ENCODE measurements around the gene GRAMD4. TPM values are rescaled to one million over a fixed set of nuclear protein-coding genes. Genes with fewer than 3 reads are reported as not detected.

GRAMD4 gene
- polyA plus RNA-seq, 3 donors = 9.5 to 33.3 (median 12.6) TPM

DNA sequence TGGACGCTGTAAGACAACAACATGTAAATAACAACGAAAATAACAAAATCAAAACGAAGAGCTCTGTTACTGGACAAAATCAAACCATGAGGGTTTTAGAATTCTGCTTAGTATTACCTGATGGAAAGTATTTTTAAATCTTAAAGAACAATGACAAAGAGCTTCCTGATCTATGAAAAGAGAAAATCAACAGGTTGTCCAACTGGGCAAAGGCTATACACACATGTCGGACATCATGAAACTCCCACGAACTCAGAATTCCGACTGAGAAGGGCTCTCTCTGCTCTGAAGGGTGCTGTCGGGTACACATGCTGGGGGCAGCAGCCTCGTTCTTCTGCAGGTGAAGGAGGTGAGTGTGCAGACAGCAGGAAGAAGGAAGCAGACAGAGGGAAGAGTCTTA, 92.1 kb downstream of the GRAMD4 start:
- peaks cover 75 to 99% of the 10 kb centered on the region in 2 donors for H3K36me3 ChIP-seq (replicated peaks in 1 of 2; ENCODE audit: control insufficient read depth in 1 of 2, insufficient read depth in 2 of 2, low read length in 2 of 2)
- H3K36me3 Mint-ChIP-seq = peaks cover 80 to 98% of the 10 kb centered on the region in 2 donors
- H3K27ac Mint-ChIP-seq = peak overlapping the region in 2 of 7 donors; percentile 60 to 68
- H3K27me3 Mint-ChIP-seq (ENCODE audit: low read depth in 3 of 3) = peaks cover 0 to 2% (median 0%) of the 10 kb centered on the region in 3 donors
- no peak overlapping the region for H2AFZ ChIP-seq (ENCODE audit: insufficient read depth, low read depth, low read length, poor library complexity, severe bottlenecking)
- no peak overlapping the region for H3K9ac ChIP-seq (ENCODE audit: insufficient read depth, low read length, poor library complexity, severe bottlenecking)
- DNase-seq = no peak
- intact Hi-C loops (cut with micrococcal nuclease) = no loop called here
- TF ChIP-seq, protein P1, sequence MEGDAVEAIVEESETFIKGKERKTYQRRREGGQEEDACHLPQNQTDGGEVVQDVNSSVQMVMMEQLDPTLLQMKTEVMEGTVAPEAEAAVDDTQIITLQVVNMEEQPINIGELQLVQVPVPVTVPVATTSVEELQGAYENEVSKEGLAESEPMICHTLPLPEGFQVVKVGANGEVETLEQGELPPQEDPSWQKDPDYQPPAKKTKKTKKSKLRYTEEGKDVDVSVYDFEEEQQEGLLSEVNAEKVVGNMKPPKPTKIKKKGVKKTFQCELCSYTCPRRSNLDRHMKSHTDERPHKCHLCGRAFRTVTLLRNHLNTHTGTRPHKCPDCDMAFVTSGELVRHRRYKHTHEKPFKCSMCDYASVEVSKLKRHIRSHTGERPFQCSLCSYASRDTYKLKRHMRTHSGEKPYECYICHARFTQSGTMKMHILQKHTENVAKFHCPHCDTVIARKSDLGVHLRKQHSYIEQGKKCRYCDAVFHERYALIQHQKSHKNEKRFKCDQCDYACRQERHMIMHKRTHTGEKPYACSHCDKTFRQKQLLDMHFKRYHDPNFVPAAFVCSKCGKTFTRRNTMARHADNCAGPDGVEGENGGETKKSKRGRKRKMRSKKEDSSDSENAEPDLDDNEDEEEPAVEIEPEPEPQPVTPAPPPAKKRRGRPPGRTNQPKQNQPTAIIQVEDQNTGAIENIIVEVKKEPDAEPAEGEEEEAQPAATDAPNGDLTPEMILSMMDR (IDR thresholded peaks at IDR 0.05) = no peak
- no peak overlapping the region for H3K4me2 ChIP-seq (replicated peaks; ENCODE audit: extremely low read depth, low read length, poor library complexity, severe bottlenecking)
- H3K9me3 Mint-ChIP-seq = no peaks in the 10 kb centered on the region
- peaks cover 79% of the 10 kb centered on the region for H4K20me1 ChIP-seq (ENCODE audit: insufficient read depth, low read length)
- whole genome bisulfite sequencing (ENCODE audit: insufficient coverage) = 100% methylated on average over 5 of the region's 8 CpGs
- H3K4me1 ChIP-seq (ENCODE audit: control insufficient read depth in 1 of 2, insufficient read depth in 2 of 2, low read length in 2 of 2) = no peaks in the 10 kb centered on the region
- H3K9me3 ChIP-seq (replicated peaks in 1 of 2; ENCODE audit: control insufficient read depth in 1 of 2, insufficient read depth in 1 of 2, low read length in 2 of 2) = no peaks in the 10 kb centered on the region
- peaks cover 23% of the 10 kb centered on the region for H3K79me2 ChIP-seq (ENCODE audit: insufficient read depth, low read length)
- no peak overlapping the region for H3K4me3 Mint-ChIP-seq
- H3K4me3 ChIP-seq (replicated peaks in 1 of 3; ENCODE audit: low read depth in 2 of 3, low read length in 3 of 3) = no peak overlapping the region
- H3K27me3 ChIP-seq (ENCODE audit: control insufficient read depth in 2 of 2, insufficient read depth in 2 of 2, low read length in 2 of 2) = no peaks in the 10 kb centered on the region
- H3K4me1 Mint-ChIP-seq = no peaks in the 10 kb centered on the region
- no peak overlapping the region for H3K27ac ChIP-seq (ENCODE audit: low read depth in 1 of 2, low read length in 2 of 2)

DNA sequence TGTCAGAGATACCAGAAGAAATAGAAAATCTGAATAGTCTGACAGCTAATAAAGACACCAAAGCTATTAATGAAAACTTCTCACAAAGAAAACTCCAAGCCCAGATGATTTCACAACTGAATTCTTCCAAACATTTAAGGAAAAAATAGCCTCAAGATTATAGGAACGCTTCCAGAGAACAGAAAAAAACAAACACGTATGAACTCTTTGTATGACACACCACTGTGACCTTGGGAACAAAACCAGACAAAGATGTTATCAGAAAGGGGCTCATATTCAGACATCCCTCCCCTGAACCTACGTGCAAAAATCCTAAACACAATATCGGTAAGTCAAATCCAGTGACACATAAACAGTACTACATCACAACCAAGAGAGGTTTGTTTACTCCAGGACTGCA, 94.4 kb downstream of the GRAMD4 start:
- H2AFZ ChIP-seq (ENCODE audit: insufficient read depth, low read depth, low read length, poor library complexity, severe bottlenecking) = no peak overlapping the region
- intact Hi-C loops (cut with micrococcal nuclease) = no loop called here
- H3K9me3 Mint-ChIP-seq = no peaks in the 10 kb centered on the region
- no peaks in the 10 kb centered on the region for H3K4me1 Mint-ChIP-seq
- TF ChIP-seq, protein P1 (IDR thresholded peaks at IDR 0.05) = no peak
- H3K27ac Mint-ChIP-seq = peak overlapping the region in 2 of 7 donors; percentile 69 to 78
- no peaks in the 10 kb centered on the region for H3K9me3 ChIP-seq (replicated peaks in 1 of 2; ENCODE audit: control insufficient read depth in 1 of 2, insufficient read depth in 1 of 2, low read length in 2 of 2)
- DNase-seq = no peak
- H3K4me1 ChIP-seq (ENCODE audit: control insufficient read depth in 1 of 2, insufficient read depth in 2 of 2, low read length in 2 of 2) = no peaks in the 10 kb centered on the region
- no peak overlapping the region for H3K4me3 Mint-ChIP-seq
- peaks cover 80 to 98% of the 10 kb centered on the region in 2 donors for H3K36me3 Mint-ChIP-seq
- no peak overlapping the region for H3K27ac ChIP-seq (ENCODE audit: low read depth in 1 of 2, low read length in 2 of 2)
- H3K4me3 ChIP-seq (replicated peaks in 1 of 3; ENCODE audit: low read depth in 2 of 3, low read length in 3 of 3) = no peak overlapping the region
- H3K9ac ChIP-seq (ENCODE audit: insufficient read depth, low read length, poor library complexity, severe bottlenecking) = no peak overlapping the region
- peaks cover 76% of the 10 kb centered on the region for H4K20me1 ChIP-seq (ENCODE audit: insufficient read depth, low read length)
- 100% methylated on average over 2 of the region's 4 CpGs for WGBS (ENCODE audit: insufficient coverage)
- peaks cover 26% of the 10 kb centered on the region for H3K79me2 ChIP-seq (ENCODE audit: insufficient read depth, low read length)
- no peaks in the 10 kb centered on the region for H3K27me3 ChIP-seq (ENCODE audit: control insufficient read depth in 2 of 2, insufficient read depth in 2 of 2, low read length in 2 of 2)
- H3K27me3 Mint-ChIP-seq (ENCODE audit: low read depth in 3 of 3) = peaks cover 0 to 2% (median 0%) of the 10 kb centered on the region in 3 donors
- H3K36me3 ChIP-seq (replicated peaks in 1 of 2; ENCODE audit: control insufficient read depth in 1 of 2, insufficient read depth in 2 of 2, low read length in 2 of 2) = peaks cover 75 to 99% of the 10 kb centered on the region in 2 donors
- H3K4me2 ChIP-seq (replicated peaks; ENCODE audit: extremely low read depth, low read length, poor library complexity, severe bottlenecking) = no peak overlapping the region

Measured in CD14-positive monocyte (primary cell).